HG03571 (cell line): ENCODE data around the gene PEX12.
"Not testable (repeated sequence)": the region's sequence is repeated elsewhere in the genome, so short reads cannot be mapped to it uniquely, and the experiment has no call there.

Source experiments
- ATAC-seq: cut with Tn5 transposase; IDR thresholded peaks from one replicate; pipeline ENCODE4 v1.9.1; 2021; ENCODE audit not compliant: unreplicated experiment

PEX12 gene

DNA sequence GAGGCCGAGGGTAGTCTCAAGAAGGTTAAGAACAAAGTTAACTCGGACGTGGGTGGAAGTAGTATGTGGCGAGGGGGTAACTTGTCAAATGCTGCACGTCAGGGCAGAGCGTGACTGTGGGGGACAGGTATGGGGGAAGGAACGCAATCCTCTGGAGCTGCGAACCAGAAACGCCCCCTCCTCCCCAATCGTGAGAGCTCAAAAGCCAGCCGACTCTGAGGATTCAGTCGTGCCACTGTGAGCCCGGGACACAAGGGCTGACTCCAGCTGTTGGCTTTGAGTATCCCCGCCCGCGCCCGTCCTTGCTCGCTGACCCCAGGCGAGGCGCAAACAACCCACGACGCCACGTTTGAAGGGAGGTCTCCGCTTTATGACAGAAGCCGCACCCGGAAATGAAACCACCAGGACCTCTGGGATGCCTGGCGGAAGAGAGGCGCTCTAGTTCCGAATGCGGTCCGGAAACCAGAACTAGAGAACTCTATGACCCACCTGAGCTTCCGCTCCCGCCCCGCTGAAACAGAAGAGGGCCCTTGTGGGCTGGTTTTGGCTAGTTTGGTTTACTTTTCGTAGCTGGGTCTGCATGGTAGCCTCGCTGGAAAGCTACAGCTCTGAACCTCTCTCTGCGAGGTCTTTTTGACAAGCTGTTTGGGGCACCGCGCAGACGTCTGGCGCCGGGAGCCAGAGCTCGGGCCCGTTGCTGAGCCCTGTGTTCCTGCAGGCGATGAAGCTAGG, at the start of gene PEX12:
Gene PEX12 (minus strand): TSS at position 375 of the 732 bp plus-strand sequence. CDS start 550 bp downstream, outside the sequence.
- peak; percentile 84 for ATAC-seq

DNA sequence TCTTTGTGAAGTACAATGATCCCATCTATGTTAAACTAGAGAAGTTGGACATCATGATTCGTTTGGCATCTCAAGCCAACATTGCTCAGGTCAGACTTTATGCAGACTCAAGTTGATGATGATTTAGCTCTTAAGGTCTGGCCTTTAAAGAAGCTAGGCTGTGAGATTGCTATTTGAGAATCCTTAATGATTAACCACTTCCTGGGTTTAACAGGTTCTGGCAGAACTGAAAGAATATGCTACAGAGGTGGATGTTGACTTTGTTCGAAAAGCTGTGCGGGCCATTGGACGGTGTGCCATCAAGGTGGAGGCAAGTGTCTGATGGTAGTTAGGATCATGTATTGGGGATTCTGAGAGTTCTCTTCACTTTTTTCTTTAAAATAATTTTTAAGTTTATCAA, 49.0 kb upstream of the PEX12 start:
- ATAC-seq = no peak

DNA sequence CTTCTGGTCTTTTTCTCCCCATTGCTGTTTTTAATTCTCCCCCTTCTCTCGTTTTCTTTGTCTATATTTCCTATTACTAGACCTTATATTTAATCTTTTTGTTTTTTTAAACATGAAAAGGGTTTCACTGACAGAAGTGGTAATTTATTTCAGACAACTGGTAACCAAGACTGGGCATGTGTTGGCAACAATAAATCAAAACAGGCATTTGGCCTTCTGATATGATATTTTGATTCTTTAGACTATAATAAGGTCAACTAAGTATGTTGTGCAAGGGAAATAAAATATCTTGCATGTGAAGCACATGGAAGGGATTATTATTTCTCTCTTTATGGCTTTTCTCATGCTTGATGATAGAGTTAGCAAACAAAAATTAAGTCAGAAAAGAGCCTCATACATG, 43.4 kb upstream of the PEX12 start:
- ATAC-seq = no peak

DNA sequence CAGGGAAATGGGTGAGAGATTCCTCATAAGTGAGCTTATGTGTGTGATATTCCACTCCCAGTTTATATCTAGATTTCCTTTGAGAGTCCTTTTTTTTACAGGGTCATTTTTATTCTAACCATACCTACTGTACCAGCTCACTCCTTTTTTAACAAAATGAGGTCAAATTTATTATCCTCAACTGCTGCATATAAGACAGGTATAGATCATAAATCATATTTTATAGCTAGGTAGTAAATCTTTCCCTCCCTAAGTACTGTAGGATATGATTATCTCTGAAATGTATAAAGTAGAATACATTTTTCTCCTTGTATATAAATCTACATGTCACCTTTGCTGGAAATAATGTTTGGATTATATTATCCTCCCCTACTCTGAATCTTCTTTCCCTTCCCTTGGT, 40.3 kb upstream of the PEX12 start:
- ATAC-seq = no peak

GRCh38 chr17:35617505-35617904, 39.1 kb upstream of the PEX12 start:
- no peak for ATAC-seq

- ATAC-seq = no peak
Measured at GRCh38 chr17:35616536-35616935, 38.2 kb upstream of the PEX12 start.

DNA sequence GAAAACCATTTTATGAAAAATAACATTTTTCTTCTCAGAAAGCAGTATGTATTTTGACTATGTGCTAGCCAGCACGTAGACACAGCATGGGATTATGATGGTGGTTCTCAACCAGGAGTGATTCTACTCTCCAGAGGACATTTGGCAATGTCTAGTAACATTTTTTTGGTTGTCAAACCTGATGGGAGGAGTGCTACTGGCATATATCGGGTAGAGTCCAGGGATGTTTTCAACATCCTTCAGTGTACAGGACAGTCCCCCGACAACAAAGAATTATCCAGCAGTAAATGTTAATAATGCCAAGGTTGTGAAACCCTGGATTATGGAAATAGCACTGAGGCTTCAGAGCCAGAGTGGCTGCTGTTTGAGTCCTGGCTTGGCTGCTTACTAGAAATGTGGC, 36.4 kb upstream of the PEX12 start:
- ATAC-seq = no peak

GRCh38 chr17:35612924-35613521, 34.7 kb upstream of the PEX12 start:
- ATAC-seq = no peak

- ATAC-seq = not testable (repeated sequence)
Measured at GRCh38 chr17:35610746-35611145, 32.4 kb upstream of the PEX12 start.

DNA sequence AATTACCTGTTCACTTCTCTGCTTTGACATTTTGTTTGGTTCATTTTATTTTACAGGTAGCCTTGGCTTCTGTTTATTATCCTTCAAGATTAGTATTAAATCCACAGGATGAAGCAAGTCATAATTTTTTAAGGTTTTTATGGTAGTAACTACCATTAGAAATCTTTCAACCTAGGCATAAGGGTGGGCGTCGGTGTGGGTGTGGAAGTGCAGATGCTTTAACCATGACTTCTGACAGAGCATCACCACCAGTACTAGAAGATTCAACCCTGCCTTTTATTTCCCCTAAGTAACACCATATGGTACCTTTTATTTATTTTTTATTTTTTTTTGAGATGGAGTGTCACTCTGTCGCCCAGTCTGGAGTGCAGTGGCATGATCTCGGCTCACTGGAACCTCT, 31.5 kb upstream of the PEX12 start:
- ATAC-seq = no peak

DNA sequence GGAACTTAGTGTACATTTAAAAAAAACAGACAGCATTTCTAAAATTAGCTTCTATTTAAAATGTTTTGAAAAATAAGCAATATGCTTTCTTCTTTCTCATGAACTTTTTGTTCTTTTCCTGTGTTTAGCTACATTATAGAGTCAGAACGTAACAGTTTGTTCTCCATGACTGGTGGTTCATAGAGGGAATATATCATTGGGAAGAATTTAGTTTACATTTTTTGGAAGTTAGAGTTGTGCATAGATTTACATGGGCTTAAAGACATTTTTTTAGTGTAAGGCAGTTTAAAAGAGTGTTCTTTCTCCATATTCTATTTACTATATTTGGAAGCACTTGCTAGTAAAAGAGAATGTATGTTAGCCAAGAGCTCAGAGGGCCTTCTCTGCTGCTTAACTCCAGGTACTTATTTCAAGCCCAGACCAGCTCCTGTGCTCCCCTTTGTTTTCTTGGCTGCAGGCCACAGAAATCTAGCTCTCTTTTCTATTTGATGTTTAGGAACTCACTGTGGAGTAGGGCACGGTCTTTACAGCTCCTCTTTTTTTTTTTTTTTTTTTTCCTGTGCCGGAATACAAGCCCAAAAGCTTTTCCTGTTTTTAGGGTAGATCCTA, 29.0 kb upstream of the PEX12 start:
- ATAC-seq = no peak

- ATAC-seq = no peak
Measured at GRCh38 chr17:35605678-35606077, 27.3 kb upstream of the PEX12 start.

GRCh38 chr17:35603674-35604073, 25.3 kb upstream of the PEX12 start:
- ATAC-seq = no peak

- no peak for ATAC-seq
Measured at GRCh38 chr17:35597604-35598003, 19.2 kb upstream of the PEX12 start.

- ATAC-seq = no peak
Measured at GRCh38 chr17:35596530-35597233, 18.3 kb upstream of the PEX12 start.

DNA sequence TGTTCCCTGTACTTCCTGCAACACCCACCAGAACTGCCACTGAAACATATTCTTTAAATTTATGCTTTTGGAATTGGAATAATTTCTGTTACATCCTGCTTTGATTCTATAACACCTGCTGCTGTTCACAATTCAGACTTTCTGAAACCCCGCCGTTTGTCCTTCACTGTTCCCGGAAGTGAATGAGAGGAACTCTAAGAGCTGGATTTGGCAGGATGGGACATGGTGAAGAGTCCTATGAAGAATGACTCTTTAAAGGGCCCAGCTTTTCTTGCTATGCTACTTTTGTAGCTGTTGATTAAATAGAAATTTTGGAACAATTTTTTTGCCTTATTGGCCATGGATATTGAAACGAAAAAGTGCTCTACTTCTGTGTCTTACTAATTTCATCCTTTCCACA, 17.7 kb upstream of the PEX12 start:
- no peak for ATAC-seq

DNA sequence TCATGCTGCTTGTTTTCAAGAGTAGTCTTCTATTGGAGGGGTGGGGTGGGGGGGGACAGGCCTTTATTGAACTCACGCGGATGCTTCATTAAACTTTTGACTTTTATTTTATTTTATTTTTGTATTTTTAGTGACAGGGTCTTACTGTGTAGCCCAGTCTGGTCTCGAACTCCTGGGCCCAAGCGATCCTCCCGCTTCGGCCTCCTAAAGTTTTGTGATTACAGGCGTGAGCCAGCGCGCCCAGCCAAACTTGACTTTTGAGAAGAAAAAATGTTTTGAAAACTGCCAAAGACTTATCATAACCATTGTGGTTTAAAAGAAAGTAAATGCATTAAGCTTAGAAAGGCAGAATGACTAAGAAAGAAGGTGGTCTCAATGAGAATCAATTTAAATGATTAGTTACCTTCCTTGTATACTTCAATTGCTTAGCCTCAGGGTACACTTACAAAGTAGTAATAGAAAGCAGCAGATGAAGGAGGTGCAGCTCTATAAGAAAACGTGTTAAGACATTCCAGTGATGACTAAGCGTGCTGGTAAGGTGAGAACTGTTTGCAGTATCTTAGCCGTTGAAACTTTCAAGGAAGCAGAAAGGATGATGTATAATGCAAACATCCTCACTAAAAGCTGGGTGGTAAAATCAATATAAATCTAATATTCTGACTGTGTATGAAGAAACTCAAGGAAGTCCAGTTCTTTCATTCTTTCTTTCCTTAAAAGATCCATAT, 10.0 kb upstream of the PEX12 start:
- ATAC-seq = no peak

DNA sequence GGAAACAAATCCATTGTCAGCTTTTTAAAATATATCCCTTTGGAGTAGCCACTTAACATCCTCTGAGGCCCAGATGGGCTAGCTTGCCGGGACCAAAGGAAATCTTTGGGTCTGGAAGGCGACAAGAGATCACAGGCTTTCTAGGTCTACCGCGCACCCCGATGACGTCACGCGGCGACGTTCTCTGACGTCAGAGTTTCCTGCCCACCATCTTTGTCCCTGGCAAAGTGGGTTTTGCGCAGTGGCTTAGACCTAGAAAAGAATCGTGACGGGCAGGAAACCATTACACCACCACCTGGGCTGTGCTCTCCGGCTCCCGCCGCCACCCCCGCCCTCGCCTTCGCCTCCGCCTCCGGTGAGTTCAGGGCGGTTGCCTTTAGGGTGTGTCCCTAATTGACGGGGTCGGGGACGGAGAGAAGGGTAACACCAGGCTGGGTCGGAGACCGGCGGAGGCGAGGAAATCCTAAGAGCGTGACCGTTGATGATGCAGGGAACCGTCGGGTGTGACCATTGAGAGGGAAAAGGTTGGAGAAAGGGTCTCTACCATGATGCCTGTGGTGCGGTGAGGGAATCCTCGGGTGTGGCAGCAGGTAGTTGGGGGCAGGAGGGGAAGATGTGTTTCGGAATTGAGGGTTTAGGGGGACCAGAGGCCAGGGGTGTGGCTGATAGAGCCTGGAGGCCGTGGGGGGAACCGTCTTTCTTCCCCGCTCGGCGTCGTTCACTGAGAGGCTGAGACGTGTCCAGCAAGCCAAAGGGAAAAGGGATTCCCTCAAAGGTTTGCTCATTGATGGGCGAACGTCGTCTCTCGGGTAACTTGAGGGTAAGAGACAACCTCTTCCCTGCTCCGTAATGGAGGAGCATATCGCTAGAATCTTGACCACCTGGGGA, 8.9 kb upstream of the PEX12 start, which contains the start of gene AP2B1:
Gene AP2B1 (plus strand): TSS at position 249 of the 888 bp plus-strand sequence. CDS start 6,709 bp downstream, outside the sequence.
- peak; percentile 82 for ATAC-seq

GRCh38 chr17:35586569-35587073, 8.2 kb upstream of the PEX12 start:
- ATAC-seq = peak; percentile 3

DNA sequence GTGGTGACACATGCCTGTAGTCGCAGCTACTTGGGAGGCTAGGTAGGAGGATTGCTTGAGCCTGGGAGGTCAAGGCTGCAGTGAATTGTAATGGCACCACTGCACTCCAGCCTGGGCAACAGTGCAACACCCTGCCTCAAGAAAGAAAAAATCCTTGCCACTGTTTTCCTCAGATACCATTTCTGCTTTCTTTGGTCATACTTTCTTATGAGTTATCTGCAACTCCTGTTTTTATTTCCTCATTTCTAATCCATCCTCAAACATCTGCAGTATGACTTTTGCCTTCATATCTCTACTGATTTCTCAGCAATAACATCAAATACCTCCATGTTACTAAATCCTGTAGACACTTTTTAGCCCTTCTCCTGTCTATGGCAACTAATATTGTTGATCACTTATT, 5.7 kb upstream of the PEX12 start:
- ATAC-seq = no peak
